Measurements from ENCODE around the gene DNAI1.
A peak's percentile ranks its signal among the peaks of the same experiment; 100 is the strongest.

Gene DNAI1

GRCh38 chr9:34546102-34546833 is 87.7 kb downstream of the DNAI1 start:
- no peak for DNase-seq (ENCODE audit: low read depth)

GRCh38 chr9:34546834-34547827 is 88.5 kb downstream of the DNAI1 start:
- DNase-seq (ENCODE audit: low read depth): peak; percentile 38

GRCh38 chr9:34547960-34548611 is 89.5 kb downstream of the DNAI1 start:
- peak; percentile 22 for DNase-seq (ENCODE audit: low read depth)

GRCh38 chr9:34549407-34549732 is 90.8 kb downstream of the DNAI1 start:
- no peak for DNase-seq (ENCODE audit: low read depth)

GRCh38 chr9:34550016-34550680 is 91.5 kb downstream of the DNAI1 start:
- no peak for DNase-seq (ENCODE audit: low read depth)

GRCh38 chr9:34550681-34551270 is 92.2 kb downstream of the DNAI1 start:
- no peak for DNase-seq (ENCODE audit: low read depth)

GRCh38 chr9:34551751-34552605 is 93.4 kb downstream of the DNAI1 start:
- no peak for DNase-seq (ENCODE audit: low read depth)

- DNase-seq (ENCODE audit: low read depth): no peak
Observed at GRCh38 chr9:34552606-34552981, 94.0 kb downstream of the DNAI1 start.

GRCh38 chr9:34552986-34553385 is 94.4 kb downstream of the DNAI1 start:
- DNase-seq (ENCODE audit: low read depth): no peak

GRCh38 chr9:34553511-34554021 is 95.0 kb downstream of the DNAI1 start:
- DNase-seq (ENCODE audit: low read depth): no peak

GRCh38 chr9:34554211-34555001 is 95.8 kb downstream of the DNAI1 start:
- DNase-seq (ENCODE audit: low read depth): no peak

GRCh38 chr9:34555002-34555348 is 96.4 kb downstream of the DNAI1 start:
- DNase-seq (ENCODE audit: low read depth): no peak

- no peak for DNase-seq (ENCODE audit: low read depth)
Observed at GRCh38 chr9:34555500-34555899, 96.9 kb downstream of the DNAI1 start.

- DNase-seq (ENCODE audit: low read depth): no peak
Observed at GRCh38 chr9:34555936-34556525, 97.4 kb downstream of the DNAI1 start.

- DNase-seq (ENCODE audit: low read depth): no peak
Observed at GRCh38 chr9:34556949-34557348, 98.3 kb downstream of the DNAI1 start.

- no peak for DNase-seq (ENCODE audit: low read depth)
Observed at GRCh38 chr9:34557426-34558321, 99.1 kb downstream of the DNAI1 start.

GRCh38 chr9:34558364-34558763 is 99.8 kb downstream of the DNAI1 start:
- DNase-seq (ENCODE audit: low read depth): no peak

- no peak for DNase-seq (ENCODE audit: low read depth)
Observed at GRCh38 chr9:34558919-34559623, 100.5 kb downstream of the DNAI1 start.

Data from activated T-cell treated with anti-CD3 and anti-CD28 coated beads for 1 hour (primary cell).